Thymus (tissue), 11 donors: Measurements from ENCODE around the gene STK39. TPM values are rescaled to one million over a fixed set of nuclear protein-coding genes. Genes with fewer than 3 reads are reported as not detected.

Experiments
- DNase-seq, 9 donors: peaks; one replicate each; pipeline ENCODE4 v3.0.0-alpha.2; 2013; ENCODE audit warnings: low spot score in 9 of 9, low read depth in 6 of 9, missing footprints in 1 of 9
- H3K27ac ChIP-seq, 2 donors: one replicate each; pipeline ENCODE4 v1.5.1; 2013; ENCODE audit warnings: control low read depth in 1 of 2, low read depth in 1 of 2, low read length in 1 of 2, mild to moderate bottlenecking in 1 of 2, moderate library complexity in 1 of 2
- H3K27me3 ChIP-seq, 2 donors: one replicate each; pipeline ENCODE4 v1.5.1; 2013; ENCODE audit warnings: low read length in 1 of 2; ENCODE audit not compliant: control insufficient read depth in 2 of 2, insufficient read depth in 1 of 2
- H3K36me3 ChIP-seq, 2 donors: one replicate each; pipeline ENCODE4 v1.5.1; 2013; ENCODE audit warnings: low read length in 1 of 2, mild to moderate bottlenecking in 1 of 2, moderate library complexity in 1 of 2; ENCODE audit not compliant: control insufficient read depth in 2 of 2, insufficient read depth in 2 of 2
- H3K4me1 ChIP-seq, 2 donors: one replicate each; pipeline ENCODE4 v1.5.1; 2013; ENCODE audit warnings: low read length in 2 of 2; ENCODE audit not compliant: control insufficient read depth in 2 of 2, insufficient read depth in 2 of 2
- H3K4me3 ChIP-seq, 2 donors: one replicate each; pipeline ENCODE4 v1.5.1; 2013; ENCODE audit warnings: low read length in 2 of 2, control low read depth in 1 of 2, mild to moderate bottlenecking in 1 of 2
- H3K9me3 ChIP-seq, 2 donors: one replicate each; pipeline ENCODE4 v1.5.1; 2013; ENCODE audit warnings: low read length in 1 of 2, mild to moderate bottlenecking in 1 of 2; ENCODE audit not compliant: control insufficient read depth in 2 of 2, insufficient read depth in 1 of 2
- WGBS: extraction: QIAGEN DNeasy Blood & Tissue Kit; methylation state at CpG from one replicate; pipeline ENCODE4 v1.1.7; 2013; 5-methylcytosine and 5-hydroxymethylcytosine counted together
- polyA plus RNA-seq: library from polyadenylated mRNA; stranded (reverse); fragments of 200-250 nt; gene quantifications from one replicate; pipeline ENCODE4 v1.2.3, GENCODE V29; 2013
- total RNA-seq: library from RNA; stranded (reverse); fragments of 120-200 nt; gene quantifications from one replicate; pipeline ENCODE4 v1.2.4, GENCODE V29; 2013
- donor health status: healthy.

The STK39 gene
- total and polyA plus RNA-seq, 2 donors = 30.7 to 34.1 TPM

- Histone ChIP-seq H3K4me1 (peaks cover 25 to 31% of the 10 kb centered on the region in 2 donors), H3K36me3 (no peaks in the 10 kb centered on the region)
- under 1% methylated on average over 95 of the region's 95 CpGs for WGBS
Observed at GRCh38 chr2:168246483-168247340, 683 bp downstream of the STK39 start.

DNA sequence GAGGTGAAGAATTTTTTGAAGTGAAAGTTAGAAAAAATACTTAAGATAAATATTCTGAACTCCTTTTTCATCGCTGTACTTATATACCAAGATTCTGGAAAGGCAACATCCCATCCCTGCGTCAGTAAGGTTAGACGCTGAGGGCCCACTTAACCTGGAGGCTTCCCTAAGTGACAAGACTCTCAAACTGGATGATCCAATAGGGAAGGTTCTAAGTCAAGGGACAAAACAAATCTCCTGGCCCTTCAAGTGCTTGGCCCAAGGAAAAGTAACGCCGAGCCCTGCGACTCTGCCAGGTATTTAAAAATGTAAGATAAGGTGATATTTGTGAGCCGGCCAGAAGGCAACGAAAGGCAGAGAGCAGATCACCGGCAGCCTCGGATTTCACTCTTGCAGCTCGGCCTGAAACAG is 1.3 kb downstream of the STK39 start:
- Histone ChIP-seq H3K36me3 (no peaks in the 10 kb centered on the region), H3K27me3 (peaks cover 0 to 3% of the 10 kb centered on the region in 2 donors), H3K9me3 (peaks cover 0 to 2% of the 10 kb centered on the region in 2 donors), H3K27ac (peak overlapping the region; percentile 73 to 87), H3K4me1 (peaks cover 28 to 38% of the 10 kb centered on the region in 2 donors), H3K4me3 (peak overlapping the region; percentile 65 to 94)
- DNase-seq = no peak
- WGBS = 30% methylated on average over 11 of the region's 11 CpGs

More at GRCh38 chr2:168246483-168247340, 683 bp downstream of the STK39 start:
- Histone ChIP-seq H3K27ac (peak overlapping the region; percentile 73 to 87), H3K9me3 (peaks cover 0 to 2% of the 10 kb centered on the region in 2 donors), H3K27me3 (peaks cover 0 to 3% of the 10 kb centered on the region in 2 donors), H3K4me3 (peak overlapping the region; percentile 65 to 94)
- peak in 6 of 9 donors; percentile 57 to 87 (median 66) for DNase-seq

DNA sequence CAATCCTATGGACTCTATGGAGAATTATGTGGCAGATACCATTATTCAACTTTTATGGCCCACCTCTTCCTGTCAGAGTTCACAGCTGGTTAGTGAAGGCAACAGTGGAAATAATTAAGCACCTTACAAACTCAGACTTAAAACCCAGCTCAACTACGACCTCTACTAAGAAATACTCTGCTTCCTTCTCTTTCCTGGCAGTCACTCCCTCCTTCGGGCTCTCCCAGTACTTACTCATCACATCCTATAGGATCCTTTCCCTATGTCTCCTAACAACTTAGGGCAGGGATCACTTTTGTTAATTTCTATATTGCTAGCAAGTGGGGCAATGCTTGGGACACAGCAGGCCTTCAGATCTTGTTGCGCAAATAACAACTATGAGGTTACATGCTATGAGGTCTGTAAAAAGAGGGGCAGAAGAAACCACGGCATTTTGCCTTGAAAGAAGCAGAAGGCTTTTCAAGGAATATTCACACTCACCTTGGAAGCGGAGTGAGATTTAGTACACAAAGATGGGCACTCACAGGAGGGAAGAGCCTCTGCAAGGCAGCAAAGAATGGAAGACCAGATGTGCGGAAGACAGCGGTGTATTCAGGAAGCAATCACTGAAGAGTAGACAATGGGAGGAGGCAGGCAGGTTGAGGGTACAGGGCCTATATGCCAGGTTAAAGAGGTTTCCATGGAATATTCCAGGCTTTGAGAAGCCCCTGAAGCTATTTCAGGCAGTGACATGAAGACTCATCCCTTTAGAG is 2.1 kb downstream of the STK39 start:
- Histone ChIP-seq H3K36me3 (no peaks in the 10 kb centered on the region), H3K4me3 (peak overlapping the region; percentile 17 to 33), H3K27ac (peak overlapping the region; percentile 19 to 93), H3K27me3 (peaks cover 0 to 3% of the 10 kb centered on the region in 2 donors), H3K9me3 (peaks cover 0 to 2% of the 10 kb centered on the region in 2 donors), H3K4me1 (peaks cover 35 to 46% of the 10 kb centered on the region in 2 donors)
- peak in 1 of 9 donors; percentile 56 for DNase-seq
- WGBS = 88% methylated on average over 7 of the region's 7 CpGs

- Histone ChIP-seq H3K4me1 (peaks cover 42 to 54% of the 10 kb centered on the region in 2 donors), H3K27me3 (peaks cover 0 to 3% of the 10 kb centered on the region in 2 donors), H3K36me3 (no peaks in the 10 kb centered on the region), H3K27ac (peak overlapping the region; percentile 54 to 93), H3K4me3 (peak overlapping the region in 1 of 2 donors; percentile 14), H3K9me3 (peaks cover 0 to 2% of the 10 kb centered on the region in 2 donors)
- DNase-seq = peak; percentile 55 to 92 (median 77)
- whole genome bisulfite sequencing = 24% methylated on average over 8 of the region's 8 CpGs
Observed at GRCh38 chr2:168244318-168244717, 3.1 kb downstream of the STK39 start.

DNA sequence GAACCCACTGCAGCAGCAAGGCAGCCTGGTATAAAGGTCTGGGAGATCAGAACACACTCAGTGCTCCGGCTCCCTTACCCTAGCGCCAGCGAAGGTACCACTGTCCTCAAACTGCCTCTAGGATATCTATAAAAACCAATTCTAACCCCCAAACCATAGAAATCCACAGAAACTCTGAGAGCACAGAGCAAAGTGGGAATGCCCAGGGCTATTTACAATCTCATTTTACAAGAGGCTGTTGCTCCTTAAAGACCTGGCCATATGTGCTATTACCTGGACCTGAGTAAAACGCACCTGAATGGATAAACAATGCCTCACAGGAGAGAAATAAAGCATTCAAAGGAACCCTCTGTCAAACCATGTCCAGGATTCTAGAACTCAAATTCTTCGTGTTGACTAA is 4.3 kb downstream of the STK39 start:
- H3K9me3 ChIP-seq = peaks cover 0 to 2% of the 10 kb centered on the region in 2 donors
- H3K4me1 ChIP-seq = peaks cover 41 to 58% of the 10 kb centered on the region in 2 donors
- no peak for DNase-seq
- no peak overlapping the region for H3K4me3 ChIP-seq
- no peak overlapping the region for H3K27ac ChIP-seq
- 94% methylated on average over 5 of the region's 5 CpGs for WGBS
- peaks cover 0 to 1% of the 10 kb centered on the region in 2 donors for H3K27me3 ChIP-seq
- H3K36me3 ChIP-seq = no peaks in the 10 kb centered on the region

GRCh38 chr2:168241746-168242145 is 5.6 kb downstream of the STK39 start:
- Histone ChIP-seq H3K9me3 (peaks cover 0 to 2% of the 10 kb centered on the region in 2 donors), H3K4me3 (no peak overlapping the region), H3K27ac (peak overlapping the region in 1 of 2 donors; percentile 10), H3K4me1 (peaks cover 40 to 53% of the 10 kb centered on the region in 2 donors), H3K27me3 (no peaks in the 10 kb centered on the region), H3K36me3 (no peaks in the 10 kb centered on the region)
- 94% methylated on average over 5 of the region's 5 CpGs for WGBS
- DNase-seq = no peak

GRCh38 chr2:168241208-168241607 is 6.2 kb downstream of the STK39 start:
- peak overlapping the region in 1 of 2 donors; percentile 10 for H3K27ac ChIP-seq
- peaks cover 38 to 52% of the 10 kb centered on the region in 2 donors for H3K4me1 ChIP-seq
- H3K9me3 ChIP-seq = peaks cover 0 to under 1% of the 10 kb centered on the region in 2 donors
- DNase-seq = peak in 1 of 9 donors; percentile 48
- H3K4me3 ChIP-seq = no peak overlapping the region
- H3K27me3 ChIP-seq = no peaks in the 10 kb centered on the region
- H3K36me3 ChIP-seq = no peaks in the 10 kb centered on the region
- 86% methylated on average over 5 of the region's 5 CpGs for WGBS

DNA sequence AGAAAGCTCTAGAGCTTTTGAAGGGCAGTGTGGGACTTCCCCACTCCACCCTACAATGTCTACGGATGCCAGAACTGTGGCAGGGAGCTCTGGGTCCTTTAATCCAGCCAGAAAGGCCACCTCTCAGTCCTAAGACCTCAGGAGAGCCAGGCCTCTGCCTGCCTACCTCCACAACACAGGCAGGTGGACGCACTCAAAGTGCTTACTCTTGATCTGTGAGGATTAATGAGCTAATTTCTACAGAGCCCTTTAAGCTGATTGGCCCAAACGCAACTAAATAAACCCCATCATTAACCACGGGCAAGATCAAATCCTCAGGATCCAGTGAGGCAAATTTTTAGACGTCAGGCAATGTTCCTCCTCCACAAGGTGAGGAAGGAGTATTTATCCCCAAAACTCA is 8.1 kb downstream of the STK39 start:
- H3K36me3 ChIP-seq = no peaks in the 10 kb centered on the region
- no peak overlapping the region for H3K27ac ChIP-seq
- DNase-seq = no peak
- peaks cover 29 to 41% of the 10 kb centered on the region in 2 donors for H3K4me1 ChIP-seq
- no peaks in the 10 kb centered on the region for H3K9me3 ChIP-seq
- 79% methylated on average over 5 of the region's 5 CpGs for WGBS
- H3K27me3 ChIP-seq = no peaks in the 10 kb centered on the region
- H3K4me3 ChIP-seq = no peak overlapping the region
